ENCODE measurements around the gene RPS8. TPM values are rescaled to one million over a fixed set of nuclear protein-coding genes. Genes with fewer than 3 reads are reported as not detected.

Gene RPS8
- total RNA-seq, 1 experiment from 2014 or later: 2,296 TPM

DNA sequence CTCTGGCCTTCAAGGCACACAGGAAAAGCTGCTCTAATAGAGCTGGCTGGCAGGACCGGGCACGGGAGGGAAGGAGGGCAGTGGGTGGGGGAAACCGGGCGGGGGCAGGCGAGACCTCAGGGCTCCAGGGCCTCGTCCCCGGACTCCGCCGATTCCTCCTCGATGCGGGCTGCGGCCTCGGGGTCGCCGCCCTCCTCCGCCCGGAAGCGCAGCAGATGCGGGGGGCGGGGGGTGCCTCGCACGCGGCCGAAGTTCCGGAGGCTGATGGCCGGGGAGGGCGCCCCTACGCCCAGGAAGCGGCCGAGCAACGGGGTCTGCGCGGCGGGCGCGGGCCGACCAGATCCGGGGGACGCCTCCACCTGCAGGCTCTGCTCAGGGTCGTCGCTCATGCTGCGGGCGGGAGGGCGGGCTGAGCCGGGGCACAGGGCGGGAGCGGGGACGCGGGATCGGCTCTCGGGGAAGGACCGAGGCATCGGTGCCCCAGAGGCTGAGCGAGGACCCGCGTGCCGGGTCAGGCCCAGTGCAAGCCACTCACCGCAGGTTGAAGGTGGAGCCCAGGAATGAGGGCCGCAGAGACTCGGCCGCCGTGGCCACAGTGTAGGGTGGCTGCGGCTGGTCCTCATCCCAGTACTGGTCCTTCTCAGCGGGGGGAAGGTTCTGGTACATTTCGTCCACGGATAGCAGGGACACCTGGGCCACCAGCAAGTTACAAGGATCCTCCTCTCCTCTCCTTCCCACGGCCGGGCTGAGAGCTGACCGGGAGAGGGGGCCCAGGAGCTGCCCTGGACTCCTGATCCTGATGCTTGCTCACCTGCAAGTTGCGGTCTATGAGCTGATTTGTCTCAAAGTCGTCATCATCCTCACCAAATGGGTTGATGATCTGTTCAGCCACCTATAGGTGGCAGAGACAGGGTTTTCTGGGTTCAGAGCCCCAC is 9.0 kb downstream of the RPS8 start:
- H3K9me2 ChIP-seq (ENCODE audit: insufficient read depth): no peaks in the 10 kb centered on the region
- H3K9ac ChIP-seq (ENCODE audit: low read length): no peak overlapping the region
- no peak overlapping the region for H2AFZ ChIP-seq (ENCODE audit: low read depth, low read length, poor library complexity, severe bottlenecking)
- CTCF ChIA-PET: no interaction called here
- no peak overlapping the region for H3K4me3 ChIP-seq (replicated peaks in 1 of 2; ENCODE audit: low read depth in 1 of 2, low read length in 2 of 2)
- no peaks in the 10 kb centered on the region for H3K9me3 ChIP-seq (ENCODE audit: control insufficient read depth in 1 of 2, insufficient read depth in 1 of 2, low read depth in 1 of 2, low read length in 2 of 2)
- H3K36me3 ChIP-seq (ENCODE audit: control insufficient read depth in 1 of 2, insufficient read depth in 2 of 2, low read length in 2 of 2): peaks cover 4 to 12% of the 10 kb centered on the region in 2 experiments; a peak in 1 of 4 replicates
- BruUV-seq (replicated peaks): no TSS peak
- DNase-seq (ENCODE audit: low read depth, low spot score) (no peak), ATAC-seq (no peak)
- TF ChIP-seq ZNF274 (IDR thresholded peaks at IDR 0.05; ENCODE audit: low read depth, low read length) (no peak), TCF7L2 (IDR thresholded peaks at IDR 0.05; ENCODE audit: borderline replicate concordance, extremely low read depth, insufficient read depth, insufficient read length) (no peak), SRF (IDR thresholded peaks at IDR 0.05; ENCODE audit: low read depth) (no peak), FOSL1 (IDR thresholded peaks at IDR 0.05; ENCODE audit: low read depth) (no peak), EZH2 (IDR thresholded peaks at IDR 0.05) (no peak), EGR1 (IDR thresholded peaks at IDR 0.05; ENCODE audit: low read depth) (no peak), RAD21 (IDR thresholded peaks at IDR 0.05; ENCODE audit: low read depth) (no peak), CEBPB (IDR thresholded peaks at IDR 0.05; ENCODE audit: low read depth) (no peak), CBX3 (IDR thresholded peaks at IDR 0.05; ENCODE audit: low read depth) (no peak)
- TF ChIP-seq, protein P1, sequence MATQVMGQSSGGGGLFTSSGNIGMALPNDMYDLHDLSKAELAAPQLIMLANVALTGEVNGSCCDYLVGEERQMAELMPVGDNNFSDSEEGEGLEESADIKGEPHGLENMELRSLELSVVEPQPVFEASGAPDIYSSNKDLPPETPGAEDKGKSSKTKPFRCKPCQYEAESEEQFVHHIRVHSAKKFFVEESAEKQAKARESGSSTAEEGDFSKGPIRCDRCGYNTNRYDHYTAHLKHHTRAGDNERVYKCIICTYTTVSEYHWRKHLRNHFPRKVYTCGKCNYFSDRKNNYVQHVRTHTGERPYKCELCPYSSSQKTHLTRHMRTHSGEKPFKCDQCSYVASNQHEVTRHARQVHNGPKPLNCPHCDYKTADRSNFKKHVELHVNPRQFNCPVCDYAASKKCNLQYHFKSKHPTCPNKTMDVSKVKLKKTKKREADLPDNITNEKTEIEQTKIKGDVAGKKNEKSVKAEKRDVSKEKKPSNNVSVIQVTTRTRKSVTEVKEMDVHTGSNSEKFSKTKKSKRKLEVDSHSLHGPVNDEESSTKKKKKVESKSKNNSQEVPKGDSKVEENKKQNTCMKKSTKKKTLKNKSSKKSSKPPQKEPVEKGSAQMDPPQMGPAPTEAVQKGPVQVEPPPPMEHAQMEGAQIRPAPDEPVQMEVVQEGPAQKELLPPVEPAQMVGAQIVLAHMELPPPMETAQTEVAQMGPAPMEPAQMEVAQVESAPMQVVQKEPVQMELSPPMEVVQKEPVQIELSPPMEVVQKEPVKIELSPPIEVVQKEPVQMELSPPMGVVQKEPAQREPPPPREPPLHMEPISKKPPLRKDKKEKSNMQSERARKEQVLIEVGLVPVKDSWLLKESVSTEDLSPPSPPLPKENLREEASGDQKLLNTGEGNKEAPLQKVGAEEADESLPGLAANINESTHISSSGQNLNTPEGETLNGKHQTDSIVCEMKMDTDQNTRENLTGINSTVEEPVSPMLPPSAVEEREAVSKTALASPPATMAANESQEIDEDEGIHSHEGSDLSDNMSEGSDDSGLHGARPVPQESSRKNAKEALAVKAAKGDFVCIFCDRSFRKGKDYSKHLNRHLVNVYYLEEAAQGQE (IDR thresholded peaks at IDR 0.05; ENCODE audit: low read depth): no peak
- TF ChIP-seq, protein P2, sequence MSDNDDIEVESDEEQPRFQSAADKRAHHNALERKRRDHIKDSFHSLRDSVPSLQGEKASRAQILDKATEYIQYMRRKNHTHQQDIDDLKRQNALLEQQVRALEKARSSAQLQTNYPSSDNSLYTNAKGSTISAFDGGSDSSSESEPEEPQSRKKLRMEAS (IDR thresholded peaks at IDR 0.05): no peak
- TF ChIP-seq, protein P3, sequence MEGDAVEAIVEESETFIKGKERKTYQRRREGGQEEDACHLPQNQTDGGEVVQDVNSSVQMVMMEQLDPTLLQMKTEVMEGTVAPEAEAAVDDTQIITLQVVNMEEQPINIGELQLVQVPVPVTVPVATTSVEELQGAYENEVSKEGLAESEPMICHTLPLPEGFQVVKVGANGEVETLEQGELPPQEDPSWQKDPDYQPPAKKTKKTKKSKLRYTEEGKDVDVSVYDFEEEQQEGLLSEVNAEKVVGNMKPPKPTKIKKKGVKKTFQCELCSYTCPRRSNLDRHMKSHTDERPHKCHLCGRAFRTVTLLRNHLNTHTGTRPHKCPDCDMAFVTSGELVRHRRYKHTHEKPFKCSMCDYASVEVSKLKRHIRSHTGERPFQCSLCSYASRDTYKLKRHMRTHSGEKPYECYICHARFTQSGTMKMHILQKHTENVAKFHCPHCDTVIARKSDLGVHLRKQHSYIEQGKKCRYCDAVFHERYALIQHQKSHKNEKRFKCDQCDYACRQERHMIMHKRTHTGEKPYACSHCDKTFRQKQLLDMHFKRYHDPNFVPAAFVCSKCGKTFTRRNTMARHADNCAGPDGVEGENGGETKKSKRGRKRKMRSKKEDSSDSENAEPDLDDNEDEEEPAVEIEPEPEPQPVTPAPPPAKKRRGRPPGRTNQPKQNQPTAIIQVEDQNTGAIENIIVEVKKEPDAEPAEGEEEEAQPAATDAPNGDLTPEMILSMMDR (IDR thresholded peaks at IDR 0.05 in 2 of 3, conservative IDR thresholded peaks at IDR 0.05 in 1 of 3; ENCODE audit: borderline replicate concordance in 1 of 3, insufficient read depth in 1 of 3, low read depth in 2 of 3, low read length in 2 of 3): no peak
- H3K4me2 ChIP-seq (ENCODE audit: low read length): no peak overlapping the region
- RAD21 ChIA-PET (ENCODE audit: low non-redundant PET in 1 of 2, low total read pairs in 2 of 2, uncharacterized antibody in 2 of 2, unreplicated experiment in 2 of 2): no interaction called here
- H3K27me3 ChIP-seq (ENCODE audit: insufficient read depth, low read length): no peaks in the 10 kb centered on the region
- intact Hi-C loops (cut with micrococcal nuclease): loop anchor here (5.0 kb wide), 1 partner anchor 788 kb away; no protein-coding TSS in a partner anchor
- no peaks in the 10 kb centered on the region for H3K79me2 ChIP-seq (ENCODE audit: insufficient read depth, low read length)
- peaks cover 6 to 24% of the 10 kb centered on the region in 2 experiments for H3K4me1 ChIP-seq (ENCODE audit: control insufficient read depth in 1 of 2, insufficient read depth in 2 of 2, low read length in 2 of 2)
- no peak overlapping the region for H3K27ac ChIP-seq (ENCODE audit: low read depth, low read length)
- no peaks in the 10 kb centered on the region; the same call in 1 of the 2 replicates for H4K20me1 ChIP-seq (ENCODE audit: insufficient read depth)
- POLR2A ChIA-PET: interaction anchor here (1.3 to 3.7 kb wide), 5 partner anchors 9 to 54 kb away, joined by 3 to 16 read pairs (median 6); partner anchors contain the start of genes RNU5D-1 and RPS8

All from HCT116 (cell line).